Fibroblast of lung (primary cell): ENCODE results near the gene PAPOLG.

Experiments
- EZH2 ChIP-seq: IDR thresholded peaks from 2 replicates; pipeline ENCODE4 v1.5.1; 2012; ENCODE audit warnings: low read length, control low read depth, mild to moderate bottlenecking; ENCODE audit errors: missing control alignments
- TF ChIP-seq, protein P1 (sequence below), 2 donors: IDR thresholded peaks in 1 of 2; conservative IDR thresholded peaks in 1 of 2; 1 replicate in 1 of 2; 2 replicates in 1 of 2; pipeline ENCODE4 v1.5.1; 2011 to 2012; ENCODE audit warnings: low read length in 2 of 2, control low read depth in 1 of 2, inconsistent platforms in 1 of 2, low read depth in 1 of 2, mild to moderate bottlenecking in 1 of 2

DNA sequence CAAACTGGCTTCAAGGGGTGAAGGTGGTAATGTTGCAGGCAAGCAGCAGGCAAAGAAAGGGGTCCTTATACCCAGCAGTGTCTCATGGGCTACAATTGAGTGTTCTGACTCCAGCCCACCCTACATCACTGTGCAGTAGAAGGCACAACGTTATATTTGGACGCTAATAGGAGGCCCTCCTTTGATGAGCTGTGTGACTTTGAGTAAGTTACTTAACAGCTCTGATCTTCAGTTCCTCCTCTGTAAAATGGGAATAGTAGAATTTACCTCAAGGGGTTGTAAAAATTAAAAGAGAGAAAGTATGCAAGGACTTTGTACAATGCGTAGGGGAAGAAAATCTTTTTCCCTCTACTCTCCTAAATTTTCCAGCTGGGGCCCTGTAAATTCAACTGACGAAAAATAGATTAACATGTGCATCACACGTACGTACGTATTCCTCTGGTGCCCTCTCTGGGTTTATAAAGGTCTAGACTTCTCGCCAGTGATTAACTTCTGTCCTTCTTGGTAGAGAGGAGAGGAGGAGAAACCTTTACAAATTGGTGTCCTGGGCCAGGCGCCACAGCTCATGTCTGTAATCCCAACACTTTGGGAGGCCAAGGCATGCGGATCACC, 67.7 kb downstream of the PAPOLG start:
- TF ChIP-seq, protein P1, sequence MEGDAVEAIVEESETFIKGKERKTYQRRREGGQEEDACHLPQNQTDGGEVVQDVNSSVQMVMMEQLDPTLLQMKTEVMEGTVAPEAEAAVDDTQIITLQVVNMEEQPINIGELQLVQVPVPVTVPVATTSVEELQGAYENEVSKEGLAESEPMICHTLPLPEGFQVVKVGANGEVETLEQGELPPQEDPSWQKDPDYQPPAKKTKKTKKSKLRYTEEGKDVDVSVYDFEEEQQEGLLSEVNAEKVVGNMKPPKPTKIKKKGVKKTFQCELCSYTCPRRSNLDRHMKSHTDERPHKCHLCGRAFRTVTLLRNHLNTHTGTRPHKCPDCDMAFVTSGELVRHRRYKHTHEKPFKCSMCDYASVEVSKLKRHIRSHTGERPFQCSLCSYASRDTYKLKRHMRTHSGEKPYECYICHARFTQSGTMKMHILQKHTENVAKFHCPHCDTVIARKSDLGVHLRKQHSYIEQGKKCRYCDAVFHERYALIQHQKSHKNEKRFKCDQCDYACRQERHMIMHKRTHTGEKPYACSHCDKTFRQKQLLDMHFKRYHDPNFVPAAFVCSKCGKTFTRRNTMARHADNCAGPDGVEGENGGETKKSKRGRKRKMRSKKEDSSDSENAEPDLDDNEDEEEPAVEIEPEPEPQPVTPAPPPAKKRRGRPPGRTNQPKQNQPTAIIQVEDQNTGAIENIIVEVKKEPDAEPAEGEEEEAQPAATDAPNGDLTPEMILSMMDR (conservative IDR thresholded peaks at IDR 0.05 in 1 of 2, IDR thresholded peaks at IDR 0.05 in 1 of 2; ENCODE audit: low read depth in 1 of 2, low read length in 2 of 2): no peak
- TF ChIP-seq EZH2: no peak
